HCT116 (cell line): ENCODE data around the gene SH3D21. TPM values are rescaled to one million over a fixed set of nuclear protein-coding genes. Genes with fewer than 3 reads are reported as not detected.

Source experiments
- ATAC-seq: fragments of 200-7000 bp; cut with Tn5 transposase; 2 replicates; pipeline ENCODE4 v1.9.1; 2020; ENCODE audit warnings: mild to moderate bottlenecking, moderate library complexity
- BruUV-seq: library from RNA; stranded (reverse); fragments of 400-500 nt; replicated peaks from 2 replicates; lab custom pipeline; 2021; lab: Mats Ljungman, UMichigan
- CTCF ChIA-PET: fragments of 300-600 bp; sonication (Branson Sonifier 250); formaldehyde crosslinking; loops from one replicate; lab custom pipeline; 2021; ENCODE audit warnings: antibody characterized with exemption; lab: Charles Lee
- POLR2A ChIA-PET: fragments of 300-600, 350-600 bp; sonication (Branson Sonifier 250); formaldehyde crosslinking; loops from one replicate; lab custom pipeline; 2021; ENCODE audit warnings: antibody characterized with exemption; lab: Charles Lee
- RAD21 ChIA-PET, 2 experiments: fragments of 300-600 bp; sonication (Branson Sonifier 250); formaldehyde crosslinking; loops; one replicate each; lab custom pipeline; 2023; ENCODE audit warnings: low total read pairs in 2 of 2; ENCODE audit not compliant: uncharacterized antibody in 2 of 2, unreplicated experiment in 2 of 2, low non-redundant PET in 1 of 2; lab: Charles Lee
- DNase-seq: peaks from one replicate; pipeline ENCODE4 v3.0.0-alpha.2; 2010; ENCODE audit warnings: low read depth, low spot score
- H2AFZ ChIP-seq: fragments of 200-600 bp; shearing (Covaris generic), sonication (generic); 2 replicates; pipeline ENCODE4 v1.6.1; 2017; ENCODE audit warnings: low read depth, mixed run types, mixed read lengths, antibody characterized with exemption, low read length; ENCODE audit not compliant: poor library complexity, severe bottlenecking
- H3K27ac ChIP-seq: 2 replicates; pipeline ENCODE4 v1.5.1; 2012; ENCODE audit warnings: low read depth, low read length
- H3K27me3 ChIP-seq: fragments of 200-600 bp; sonication (generic); 2 replicates; pipeline ENCODE4 v1.6.1; 2016; ENCODE audit warnings: mixed run types, low read length, mixed read lengths; ENCODE audit not compliant: insufficient read depth
- H3K36me3 ChIP-seq, 2 experiments: fragments of 200-500 bp in 1 of 2; fragments of 200-600 bp in 1 of 2; sonication (Bioruptor generic) in 1 of 2; sonication (generic) in 1 of 2; 2 replicates each; pipeline versions ENCODE4 v1.5.1 to v1.6.1; 2014 to 2016; ENCODE audit warnings: low read length in 2 of 2, inconsistent platforms in 1 of 2, mixed read lengths in 1 of 2, mixed run types in 1 of 2; ENCODE audit not compliant: insufficient read depth in 2 of 2, control insufficient read depth in 1 of 2
- H3K4me1 ChIP-seq, 2 experiments: fragments of 200-600 bp in 1 of 2; sonication (generic) in 1 of 2; 2 replicates each; pipeline versions ENCODE4 v1.5.1 to v1.6.1; 2012 to 2017; ENCODE audit warnings: low read length in 2 of 2, inconsistent platforms in 1 of 2, mild to moderate bottlenecking in 1 of 2, mixed read lengths in 1 of 2, mixed run types in 1 of 2, moderate library complexity in 1 of 2; ENCODE audit not compliant: insufficient read depth in 2 of 2, control insufficient read depth in 1 of 2
- H3K4me2 ChIP-seq: fragments of 200-600 bp; sonication (generic); 2 replicates; pipeline ENCODE4 v1.6.1; 2017; ENCODE audit warnings: mixed run types, low read length, mixed read lengths
- H3K4me3 ChIP-seq, 2 experiments: fragments of 200-600 bp in 1 of 2; sonication (generic) in 1 of 2; replicated peaks in 1 of 2; 2 replicates each; pipeline ENCODE4 v1.5.1; 2011 to 2016; ENCODE audit warnings: low read length in 2 of 2, control low read depth in 1 of 2, low read depth in 1 of 2, mild to moderate bottlenecking in 1 of 2, mixed read lengths in 1 of 2, mixed run types in 1 of 2
- H3K79me2 ChIP-seq: fragments of 200-600 bp; sonication (generic); 2 replicates; pipeline ENCODE4 v1.6.1; 2017; ENCODE audit warnings: mild to moderate bottlenecking, mixed run types, low read length, moderate library complexity, mixed read lengths; ENCODE audit not compliant: insufficient read depth
- H3K9ac ChIP-seq: fragments of 200-600 bp; sonication (generic); 2 replicates; pipeline ENCODE4 v1.6.1; 2016; ENCODE audit warnings: low read length, mixed read lengths
- H3K9me2 ChIP-seq: fragments of 200-600 bp; sonication (generic), shearing (Covaris generic); 2 replicates; pipeline ENCODE4 v1.6.1; 2017; ENCODE audit warnings: mixed run types, mild to moderate bottlenecking, moderate library complexity; ENCODE audit not compliant: insufficient read depth
- H3K9me3 ChIP-seq, 2 experiments: fragments of 200-500 bp in 1 of 2; fragments of 200-600 bp in 1 of 2; sonication (Bioruptor generic) in 1 of 2; sonication (generic) in 1 of 2; 2 replicates each; pipeline ENCODE4 v1.6.1; 2014 to 2017; ENCODE audit warnings: low read length in 2 of 2, mixed read lengths in 2 of 2, inconsistent platforms in 1 of 2, low read depth in 1 of 2, mild to moderate bottlenecking in 1 of 2, mixed run types in 1 of 2, moderate library complexity in 1 of 2; ENCODE audit not compliant: control insufficient read depth in 1 of 2, insufficient read depth in 1 of 2
- H4K20me1 ChIP-seq: fragments of 200-600 bp; sonication (generic), shearing (Covaris generic); 2 replicates; pipeline ENCODE4 v1.6.1; 2017; ENCODE audit warnings: mixed run types, mild to moderate bottlenecking, moderate library complexity; ENCODE audit not compliant: insufficient read depth
- ATF3 ChIP-seq: IDR thresholded peaks from 2 replicates; pipeline ENCODE4 v1.6.1; 2012
- CBX3 ChIP-seq: IDR thresholded peaks from 2 replicates; pipeline ENCODE4 v1.6.1; 2012; ENCODE audit warnings: low read depth
- EGR1 ChIP-seq: IDR thresholded peaks from 2 replicates; pipeline ENCODE4 v1.6.1; 2012; ENCODE audit warnings: low read depth
- ELF1 ChIP-seq: IDR thresholded peaks from 2 replicates; pipeline ENCODE4 v1.6.1; 2012; ENCODE audit warnings: low read depth, borderline replicate concordance
- EZH2 ChIP-seq: fragments of 200-600 bp; sonication (generic); IDR thresholded peaks from 2 replicates; pipeline ENCODE4 v1.6.1; 2017; ENCODE audit warnings: antibody characterized with exemption, mixed run types
- EZH2phosphoT487 ChIP-seq: fragments of 200-600 bp; IDR thresholded peaks from 2 replicates; pipeline ENCODE4 v1.6.1; 2018; ENCODE audit warnings: antibody characterized with exemption, borderline replicate concordance
- JUND ChIP-seq: IDR thresholded peaks from 2 replicates; pipeline ENCODE4 v1.6.1; 2012
- POLR2AphosphoS5 ChIP-seq: IDR thresholded peaks from 2 replicates; pipeline ENCODE4 v1.6.1; 2011; ENCODE audit warnings: mild to moderate bottlenecking, low read depth, low read length, moderate library complexity
- SRF ChIP-seq: IDR thresholded peaks from 2 replicates; pipeline ENCODE4 v1.6.1; 2012; ENCODE audit warnings: low read depth
- TCF7L2 ChIP-seq: IDR thresholded peaks from 2 replicates; pipeline ENCODE4 v1.7.0; 2011; ENCODE audit warnings: borderline replicate concordance, inconsistent platforms; ENCODE audit not compliant: insufficient read depth, insufficient read length; ENCODE audit errors: extremely low read depth
- YY1 ChIP-seq: IDR thresholded peaks from 2 replicates; pipeline ENCODE4 v1.6.1; 2011; ENCODE audit warnings: low read length, low read depth, moderate library complexity, mild to moderate bottlenecking; ENCODE audit not compliant: insufficient replicate concordance; ENCODE audit errors: extremely low read depth
- ZBTB33 ChIP-seq: IDR thresholded peaks from 2 replicates; pipeline ENCODE4 v1.6.1; 2011; ENCODE audit warnings: mild to moderate bottlenecking, low read length, moderate library complexity; ENCODE audit not compliant: insufficient replicate concordance; ENCODE audit errors: extremely low read depth
- ZFX ChIP-seq: fragments of 450-650 bp; IDR thresholded peaks from 2 replicates; pipeline ENCODE4 v1.6.1; 2017
- ZNF274 ChIP-seq: fragments of 200-500 bp; sonication (Bioruptor generic); IDR thresholded peaks from 2 replicates; pipeline ENCODE4 v1.6.1; 2014; ENCODE audit warnings: mild to moderate bottlenecking, low read depth, low read length, inconsistent platforms
- intact Hi-C: fragments of 100-400 bp; cut with micrococcal nuclease; formaldehyde crosslinking; loops from 2 replicates; pipeline ENCODE4 v1.10.0; 2022
- total RNA-seq: library from RNA; stranded (reverse); gene quantifications from one replicate; pipeline ENCODE4 v1.2.1, GENCODE V29; 2021; ENCODE audit not compliant: unreplicated experiment

SH3D21 gene
- total RNA-seq, 1 experiment from 2014 or later = 9.3 TPM

- Histone ChIP-seq H2AFZ (no peak overlapping the region), H3K9me2 (no peaks in the 10 kb centered on the region), H4K20me1 (no peaks in the 10 kb centered on the region), H3K4me2 (no peak overlapping the region), H3K4me1 (peaks cover 3 to 37% of the 10 kb centered on the region in 2 experiments; a peak in 3 of 4 replicates), H3K79me2 (no peaks in the 10 kb centered on the region), H3K9ac (no peak overlapping the region), H3K9me3 (no peaks in the 10 kb centered on the region), H3K27ac (no peak overlapping the region), H3K27me3 (no peaks in the 10 kb centered on the region), H3K4me3 (no peak overlapping the region), H3K36me3 (peaks cover 12 to 18% of the 10 kb centered on the region in 2 experiments; a peak in 3 of 4 replicates)
- DNase-seq (no peak), ATAC-seq (no peak)
- ChIA-PET RAD21 (no interaction called here), POLR2A (no interaction called here), CTCF (no interaction called here)
- no peak for TF ChIP-seq ZNF274
- TF ChIP-seq SRF = no peak
- no peak for TF ChIP-seq EGR1
- no peak for TF ChIP-seq TCF7L2
- no peak for TF ChIP-seq YY1
- no peak for TF ChIP-seq ELF1
- no peak for TF ChIP-seq POLR2AphosphoS5
- no peak for TF ChIP-seq CBX3
- no peak for TF ChIP-seq ZBTB33
- no peak for TF ChIP-seq ZFX
- TF ChIP-seq EZH2 = no peak
- no peak for TF ChIP-seq JUND
- TF ChIP-seq ATF3 = no peak
- no peak for TF ChIP-seq EZH2phosphoT487
- no TSS peak for BruUV-seq
- intact Hi-C loops = no loop called here
These were observed 40.7 kb downstream of the SH3D21 start for GRCh38 chr1:36346741-36347370.
